Endothelial cell of umbilical vein (primary cell): ENCODE data around the gene MAPKAPK2.

Source experiments
- EZH2 ChIP-seq: IDR thresholded peaks from 2 replicates; pipeline ENCODE4 v1.6.1; 2012; ENCODE audit warnings: borderline replicate concordance, low read depth, mild to moderate bottlenecking, moderate library complexity, low read length, inconsistent platforms; ENCODE audit not compliant: severe bottlenecking
- POLR2A ChIP-seq: IDR thresholded peaks from 2 replicates; pipeline ENCODE4 v1.6.1; 2012; ENCODE audit warnings: low read depth, mild to moderate bottlenecking, control low read depth, low read length
- TF ChIP-seq, protein P1 (sequence below), 2 donors: IDR thresholded peaks; 1 replicate in 1 of 2; 2 replicates in 1 of 2; pipeline ENCODE4 v1.5.1; 2011; ENCODE audit warnings: low read length in 2 of 2, mild to moderate bottlenecking in 2 of 2, moderate library complexity in 2 of 2, control low read depth in 1 of 2, inconsistent platforms in 1 of 2, low read depth in 1 of 2; ENCODE audit not compliant: insufficient read depth in 1 of 2; ENCODE audit errors: extremely low read depth in 1 of 2

DNA sequence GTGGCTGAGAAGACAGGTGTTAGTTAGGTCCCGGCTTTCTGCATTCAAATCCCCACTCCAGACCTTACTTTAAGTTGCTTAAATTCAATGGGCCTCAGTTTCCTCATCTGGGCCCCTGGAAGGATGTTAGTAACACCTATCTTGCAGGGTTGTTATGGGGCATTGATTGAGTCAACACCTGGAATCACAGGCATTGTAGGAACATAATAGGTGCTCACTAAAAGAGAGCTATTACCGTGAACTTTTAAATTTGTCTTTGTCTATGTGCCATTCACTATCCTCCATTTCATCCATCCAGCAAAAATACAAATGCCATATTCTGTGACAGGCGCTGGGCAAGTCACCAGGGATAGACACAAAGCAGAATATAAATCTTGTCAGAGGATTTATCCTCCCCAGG is 10.5 kb upstream of the MAPKAPK2 start:
- TF ChIP-seq, protein P1, sequence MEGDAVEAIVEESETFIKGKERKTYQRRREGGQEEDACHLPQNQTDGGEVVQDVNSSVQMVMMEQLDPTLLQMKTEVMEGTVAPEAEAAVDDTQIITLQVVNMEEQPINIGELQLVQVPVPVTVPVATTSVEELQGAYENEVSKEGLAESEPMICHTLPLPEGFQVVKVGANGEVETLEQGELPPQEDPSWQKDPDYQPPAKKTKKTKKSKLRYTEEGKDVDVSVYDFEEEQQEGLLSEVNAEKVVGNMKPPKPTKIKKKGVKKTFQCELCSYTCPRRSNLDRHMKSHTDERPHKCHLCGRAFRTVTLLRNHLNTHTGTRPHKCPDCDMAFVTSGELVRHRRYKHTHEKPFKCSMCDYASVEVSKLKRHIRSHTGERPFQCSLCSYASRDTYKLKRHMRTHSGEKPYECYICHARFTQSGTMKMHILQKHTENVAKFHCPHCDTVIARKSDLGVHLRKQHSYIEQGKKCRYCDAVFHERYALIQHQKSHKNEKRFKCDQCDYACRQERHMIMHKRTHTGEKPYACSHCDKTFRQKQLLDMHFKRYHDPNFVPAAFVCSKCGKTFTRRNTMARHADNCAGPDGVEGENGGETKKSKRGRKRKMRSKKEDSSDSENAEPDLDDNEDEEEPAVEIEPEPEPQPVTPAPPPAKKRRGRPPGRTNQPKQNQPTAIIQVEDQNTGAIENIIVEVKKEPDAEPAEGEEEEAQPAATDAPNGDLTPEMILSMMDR (IDR thresholded peaks at IDR 0.05; ENCODE audit: extremely low read depth in 1 of 2, insufficient read depth in 1 of 2, low read depth in 1 of 2, low read length in 2 of 2) = no peak
- no peak for TF ChIP-seq POLR2A
- TF ChIP-seq EZH2 = no peak
